ENCODE measurements around the gene ZBP1. TPM values are rescaled to one million over a fixed set of nuclear protein-coding genes. Genes with fewer than 3 reads are reported as not detected.

ZBP1 gene
- total RNA-seq, 2 donors from 2014 or later = 0.47 TPM; not detected in 1

DNA sequence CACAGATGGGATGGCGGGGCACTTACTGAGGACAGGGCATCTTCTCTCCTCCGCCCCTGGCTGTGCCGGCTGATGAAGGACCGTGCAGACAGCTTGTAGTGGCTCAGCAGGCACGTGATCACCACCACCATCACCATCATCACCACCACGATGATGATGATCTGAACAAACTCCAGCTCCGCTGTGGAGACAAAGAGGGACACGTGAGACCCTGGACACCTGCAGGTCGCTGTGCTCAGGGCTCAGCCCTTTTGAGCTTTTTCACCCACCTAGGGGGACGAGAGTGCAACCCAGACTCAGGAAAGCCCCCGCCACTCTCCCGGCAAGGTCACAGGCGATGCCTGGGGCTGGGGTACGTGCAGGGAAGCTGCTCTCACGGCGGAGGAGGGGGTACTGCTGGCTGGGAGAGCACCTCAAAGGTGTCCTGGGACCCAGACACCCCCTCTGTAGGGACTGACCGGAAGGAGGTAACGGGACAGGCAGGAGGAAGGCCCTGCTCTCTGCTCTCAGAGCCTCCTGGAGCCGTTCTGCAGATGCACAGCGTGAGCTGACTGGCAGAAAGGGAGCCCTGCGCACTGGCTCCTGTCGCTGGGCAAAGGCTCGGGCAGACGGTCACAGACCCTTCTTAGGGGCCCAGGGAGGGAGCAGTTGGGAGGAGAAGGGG is 39.4 kb upstream of the ZBP1 start:
- DNase-seq (peak; percentile 10), ATAC-seq (no peak)
- intact Hi-C loops (cut with DNase I) = loop anchor here in 1 of 2 donors (5.0 kb wide), 1 partner anchor 48 kb away; no protein-coding TSS in a partner anchor

DNA sequence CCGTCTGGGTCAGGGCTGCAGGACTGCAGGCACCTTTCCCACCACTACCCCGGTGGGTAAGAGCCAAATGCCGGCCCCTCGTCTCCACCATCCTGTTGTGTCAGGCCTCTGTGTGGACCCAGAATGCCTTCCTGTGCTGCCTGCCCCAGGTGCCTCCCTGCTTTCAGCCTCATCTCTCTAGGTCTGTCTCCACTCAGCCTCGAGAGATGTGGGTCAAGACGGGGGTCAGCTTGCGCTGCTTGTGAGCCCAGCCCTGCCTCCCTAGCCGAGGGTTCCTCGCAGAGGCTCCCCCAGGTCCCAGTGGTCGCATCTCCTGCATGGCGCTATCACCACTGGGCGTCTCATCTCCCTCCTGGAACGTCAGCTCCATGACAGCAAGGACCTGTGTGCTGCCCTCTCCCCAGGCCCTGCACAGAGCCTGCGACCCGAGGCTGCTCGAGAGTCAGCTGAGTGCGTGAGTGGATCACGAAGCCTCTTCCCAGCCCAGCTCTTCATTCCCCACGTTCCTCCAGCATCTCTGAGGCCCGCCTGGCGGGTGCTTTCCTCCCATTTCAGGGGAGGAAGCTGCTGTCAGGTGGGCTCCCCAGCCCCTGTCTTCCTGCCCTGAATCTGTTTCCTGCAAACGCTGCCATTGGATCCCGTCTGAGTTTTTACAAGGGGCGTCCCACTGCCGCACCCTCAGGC is 38.7 kb upstream of the ZBP1 start:
- DNase-seq (no peak), ATAC-seq (no peak)
- intact Hi-C loops (cut with DNase I) = loop anchor here in 1 of 2 donors (5.0 kb wide), 1 partner anchor 48 kb away; no protein-coding TSS in a partner anchor

- no peak for ATAC-seq
- no peak for DNase-seq
- intact Hi-C loops (cut with DNase I) = loop anchor here in 1 of 2 donors (5.0 kb wide), 1 partner anchor 49 kb away; no protein-coding TSS in a partner anchor
Measured at GRCh38 chr20:57658447-57658832, 38.2 kb upstream of the ZBP1 start.

- intact Hi-C loops (cut with DNase I) = loop anchor here in 1 of 2 donors (5.0 kb wide), 1 partner anchor 50 kb away; no protein-coding TSS in a partner anchor
- ATAC-seq = peak; percentile 45 to 48
Measured at GRCh38 chr20:57657535-57658446, 37.6 kb upstream of the ZBP1 start.

GRCh38 chr20:57656821-57657534 is 36.8 kb upstream of the ZBP1 start:
- intact Hi-C loops (cut with DNase I) = loop anchor here in 1 of 2 donors (5.0 kb wide), 1 partner anchor 50 kb away; no protein-coding TSS in a partner anchor
- no peak for DNase-seq
- no peak for ATAC-seq

More at GRCh38 chr20:57657535-57658446, 37.6 kb upstream of the ZBP1 start:
- DNase-seq = peak; percentile 69

- DNase-seq (no peak), ATAC-seq (no peak)
- intact Hi-C loops (cut with DNase I) = loop anchor here in 1 of 2 donors (5.0 kb wide), 1 partner anchor 51 kb away; no protein-coding TSS in a partner anchor
Measured at GRCh38 chr20:57656252-57656820, 36.1 kb upstream of the ZBP1 start.

DNA sequence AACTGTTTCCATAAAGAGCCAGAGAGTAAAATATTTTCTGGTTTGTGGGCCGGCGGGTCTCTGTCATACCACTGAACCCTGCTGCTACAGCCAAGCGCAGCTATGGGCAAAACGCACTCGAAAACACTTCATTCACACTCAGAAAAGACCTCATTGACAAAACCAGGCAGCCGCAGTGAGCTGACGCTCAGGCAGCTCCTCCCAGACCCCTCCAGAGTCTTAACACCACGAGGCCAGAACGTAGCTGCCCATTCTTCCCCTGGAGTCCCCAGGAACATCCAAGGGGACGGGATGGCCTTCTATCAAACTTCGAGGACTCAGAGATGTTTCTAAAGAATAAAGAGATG is 35.6 kb upstream of the ZBP1 start:
- intact Hi-C loops (cut with DNase I) = loop anchor here in 1 of 2 donors (2.0 to 5.0 kb wide), 2 partner anchors 52 to 523 kb away; no protein-coding TSS in a partner anchor
- DNase-seq (no peak), ATAC-seq (no peak)

- intact Hi-C loops (cut with DNase I) = loop anchor here (2.0 to 5.0 kb wide), 3 partner anchors 52 to 524 kb away; no protein-coding TSS in a partner anchor
- ATAC-seq (no peak), DNase-seq (no peak)
Measured at GRCh38 chr20:57654998-57655808, 35.0 kb upstream of the ZBP1 start.

- DNase-seq (no peak), ATAC-seq (peak; percentile 72 to 80)
- intact Hi-C loops (cut with DNase I) = loop anchor here (2.0 to 5.0 kb wide), 2 partner anchors 433 to 524 kb away; no protein-coding TSS in a partner anchor
Measured at GRCh38 chr20:57654363-57654997, 34.3 kb upstream of the ZBP1 start.

DNA sequence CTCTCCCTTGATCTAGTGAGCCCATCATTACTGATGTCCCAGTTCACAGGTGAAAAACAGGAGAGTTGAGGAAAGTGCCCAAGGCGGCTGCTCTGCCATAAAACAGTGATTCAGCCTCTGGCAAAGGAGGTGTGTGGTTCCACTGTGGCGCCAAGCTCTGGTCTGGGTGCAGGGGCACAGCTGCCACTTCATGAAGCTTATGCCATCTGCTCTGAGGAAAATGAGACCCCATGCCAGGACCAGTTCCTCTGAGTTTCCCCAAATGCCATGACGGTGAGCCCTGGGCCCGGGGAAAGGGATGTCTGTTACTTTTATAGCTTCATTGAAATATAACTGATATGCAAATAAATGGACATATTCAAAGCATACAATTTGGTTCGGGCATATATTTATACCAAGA is 33.7 kb upstream of the ZBP1 start:
- DNase-seq (no peak), ATAC-seq (no peak)
- intact Hi-C loops (cut with DNase I) = loop anchor here (2.0 to 5.0 kb wide), 2 partner anchors 433 to 525 kb away; no protein-coding TSS in a partner anchor

- ATAC-seq (no peak), DNase-seq (no peak)
- intact Hi-C loops (cut with DNase I) = loop anchor here (5.0 kb wide), 1 partner anchor 434 kb away; no protein-coding TSS in a partner anchor
Measured at GRCh38 chr20:57653546-57653900, 33.3 kb upstream of the ZBP1 start.

GRCh38 chr20:57652606-57653545 is 32.6 kb upstream of the ZBP1 start:
- no peak for ATAC-seq
- intact Hi-C loops (cut with DNase I) = loop anchor here (5.0 kb wide), 1 partner anchor 434 kb away; no protein-coding TSS in a partner anchor
- no peak for DNase-seq

DNA sequence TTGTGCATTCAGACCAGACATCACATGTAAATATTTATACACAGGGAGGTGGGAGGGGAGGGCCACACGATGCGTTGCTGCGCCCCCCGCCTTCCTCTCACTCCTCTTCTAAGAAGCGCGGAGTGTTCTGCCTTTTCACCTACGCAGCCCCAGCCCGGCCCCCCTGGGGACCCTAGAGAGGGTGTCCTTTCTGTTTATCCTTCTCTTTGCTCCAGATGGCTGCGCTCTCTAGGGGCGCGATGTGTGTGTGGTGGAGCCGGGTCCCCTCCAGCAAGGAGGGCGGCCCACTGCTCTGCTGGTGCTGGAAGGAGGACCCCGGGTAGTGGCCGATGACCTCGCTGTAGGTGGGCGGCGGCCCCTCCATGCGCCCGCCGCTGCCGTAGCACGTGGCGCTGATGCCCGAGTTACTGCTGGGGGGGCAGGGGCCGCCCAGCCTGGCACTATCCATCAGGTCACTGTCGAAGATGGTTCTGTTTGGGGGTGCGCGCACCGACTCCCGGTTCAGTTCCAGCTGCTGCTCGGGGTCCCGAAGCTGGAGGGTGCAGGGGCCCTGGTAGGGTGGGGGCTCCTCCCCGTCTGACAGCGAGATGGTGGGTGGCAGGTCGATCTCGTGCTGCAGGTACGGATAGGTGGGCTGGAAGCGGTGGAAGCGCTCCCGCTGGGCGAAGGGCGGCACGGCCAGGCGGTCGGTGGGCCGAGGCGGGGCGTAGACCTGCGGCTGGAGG is 31.8 kb upstream of the ZBP1 start:
- intact Hi-C loops (cut with DNase I) = loop anchor here (5.0 kb wide), 1 partner anchor 435 kb away; no protein-coding TSS in a partner anchor
- DNase-seq (peak; percentile 13), ATAC-seq (no peak)

DNA sequence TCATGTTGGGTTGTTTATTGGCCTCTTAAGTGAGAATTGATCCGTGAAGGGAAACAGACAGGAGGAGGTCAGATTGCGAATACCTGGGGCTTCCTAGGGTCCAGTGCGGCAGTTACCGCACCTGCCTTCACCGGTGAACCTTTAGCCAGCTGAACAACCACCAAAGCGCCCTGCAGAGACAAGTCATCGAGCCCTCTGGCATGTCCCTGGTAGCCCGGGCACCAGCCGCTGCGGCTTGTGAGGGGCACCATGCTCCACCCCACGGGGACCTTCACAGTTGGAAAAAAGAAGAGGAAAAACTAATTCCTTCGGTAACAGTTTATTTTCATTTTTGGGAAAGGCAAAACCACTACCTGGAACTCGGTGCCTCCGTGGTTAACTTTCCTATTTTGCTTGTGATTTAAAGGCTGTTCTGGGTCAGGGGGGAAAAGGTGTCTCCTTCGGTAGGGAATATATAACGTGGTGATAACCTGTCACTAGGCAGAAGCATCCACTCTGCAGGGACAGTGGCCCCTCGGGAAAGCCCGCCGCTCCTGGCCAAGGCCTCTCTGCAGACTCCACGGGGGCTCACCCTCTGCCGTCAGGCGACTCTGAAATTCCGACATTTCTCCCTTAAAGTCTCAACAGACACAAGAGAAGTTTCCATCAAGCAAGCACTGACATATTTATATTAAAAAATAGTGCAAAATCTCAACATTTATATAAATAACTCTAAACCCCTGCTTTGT is 30.7 kb upstream of the ZBP1 start:
- ATAC-seq = no peak
- DNase-seq = no peak
- intact Hi-C loops (cut with DNase I) = loop anchor here (5.0 kb wide), 1 partner anchor 436 kb away; no protein-coding TSS in a partner anchor
